LHCN-M2 (cell line): Measurements from ENCODE around the gene SH3RF1. TPM values are rescaled to one million over a fixed set of nuclear protein-coding genes. Genes with fewer than 3 reads are reported as not detected.

Source experiments
- DNase-seq: peaks from one replicate; pipeline ENCODE4 v3.0.0-alpha.2; 2012; ENCODE audit warnings: low read depth
- total RNA-seq: library from RNA; depleted of rRNA; stranded (reverse); fragments of >200 nt; gene quantifications from 2 replicates; pipeline ENCODE4 v1.2.3, GENCODE V29; 2014

The SH3RF1 gene
- total RNA-seq, 1 experiment from 2014 or later = 9.2 TPM

GRCh38 chr4:169108303-169108702 lies 162.5 kb downstream of the SH3RF1 start:
- DNase-seq = no peak

- no peak for DNase-seq
These were observed 163.2 kb downstream of the SH3RF1 start for GRCh38 chr4:169107528-169107927.

- no peak for DNase-seq
These were observed 164.0 kb downstream of the SH3RF1 start for GRCh38 chr4:169106696-169107229.

- DNase-seq = no peak
These were observed 165.1 kb downstream of the SH3RF1 start for GRCh38 chr4:169105620-169106019.

GRCh38 chr4:169103966-169104412 lies 166.8 kb downstream of the SH3RF1 start:
- no peak for DNase-seq

- DNase-seq = no peak
These were observed 168.7 kb downstream of the SH3RF1 start for GRCh38 chr4:169102026-169102425.

GRCh38 chr4:169100670-169101101 lies 170.1 kb downstream of the SH3RF1 start:
- no peak for DNase-seq

- DNase-seq = peak; percentile 31
These were observed 171.0 kb downstream of the SH3RF1 start for GRCh38 chr4:169099771-169100180.

- no peak for DNase-seq
These were observed 171.6 kb downstream of the SH3RF1 start for GRCh38 chr4:169098969-169099690.

- DNase-seq = no peak
These were observed 172.2 kb downstream of the SH3RF1 start for GRCh38 chr4:169098532-169098931.

- no peak for DNase-seq
These were observed 172.7 kb downstream of the SH3RF1 start for GRCh38 chr4:169098054-169098497.

- DNase-seq = no peak
These were observed 174.5 kb downstream of the SH3RF1 start for GRCh38 chr4:169096221-169096620.

- DNase-seq = no peak
These were observed 176.0 kb downstream of the SH3RF1 start for GRCh38 chr4:169094656-169095231.

GRCh38 chr4:169092889-169093522 lies 177.8 kb downstream of the SH3RF1 start:
- DNase-seq = no peak

GRCh38 chr4:169090484-169091215 lies 180.1 kb downstream of the SH3RF1 start:
- DNase-seq = no peak

- DNase-seq = no peak
These were observed 181.8 kb downstream of the SH3RF1 start for GRCh38 chr4:169089004-169089403.

GRCh38 chr4:169084954-169085353 lies 185.8 kb downstream of the SH3RF1 start:
- no peak for DNase-seq

- peak; percentile 45 for DNase-seq
These were observed 189.8 kb downstream of the SH3RF1 start for GRCh38 chr4:169080981-169081380.

GRCh38 chr4:169079942-169080827 lies 190.6 kb downstream of the SH3RF1 start:
- DNase-seq = peak; percentile 55

GRCh38 chr4:169074117-169074516 lies 196.6 kb downstream of the SH3RF1 start:
- DNase-seq = no peak

- no peak for DNase-seq
These were observed 199.0 kb downstream of the SH3RF1 start for GRCh38 chr4:169071747-169072146.
